DMS 273 treated with DMSO at 0.1 percent for 48 hours (cell line): ENCODE measurements around the gene ACAA2.

ENCODE experiments used
- DNase-seq: peaks from one replicate; lab custom pipeline; 2025; lab: John Stamatoyannopoulos, UW

The ACAA2 gene

GRCh38 chr18:49766646-49767045, 46.7 kb downstream of the ACAA2 start:
- DNase-seq, result no peak

GRCh38 chr18:49764032-49764431, 49.3 kb downstream of the ACAA2 start:
- DNase-seq, result no peak

- DNase-seq, result no peak
Measured at GRCh38 chr18:49763590-49763989, 49.7 kb downstream of the ACAA2 start.

GRCh38 chr18:49762191-49763077, 50.9 kb downstream of the ACAA2 start:
- DNase-seq, result no peak

- DNase-seq, result no peak
Measured at GRCh38 chr18:49761771-49762170, 51.6 kb downstream of the ACAA2 start.

GRCh38 chr18:49758263-49758610, 55.1 kb downstream of the ACAA2 start:
- no peak for DNase-seq

- no peak for DNase-seq
Measured at GRCh38 chr18:49757513-49758262, 55.6 kb downstream of the ACAA2 start.

- DNase-seq, result no peak
Measured at GRCh38 chr18:49756671-49757362, 56.5 kb downstream of the ACAA2 start.

- no peak for DNase-seq
Measured at GRCh38 chr18:49756135-49756534, 57.2 kb downstream of the ACAA2 start.

- no peak for DNase-seq
Measured at GRCh38 chr18:49755489-49755888, 57.8 kb downstream of the ACAA2 start.

GRCh38 chr18:49754866-49755265, 58.5 kb downstream of the ACAA2 start:
- no peak for DNase-seq

- DNase-seq, result no peak
Measured at GRCh38 chr18:49753643-49754042, 59.7 kb downstream of the ACAA2 start.

- no peak for DNase-seq
Measured at GRCh38 chr18:49752095-49752457, 61.3 kb downstream of the ACAA2 start.

GRCh38 chr18:49751427-49752094, 61.8 kb downstream of the ACAA2 start:
- DNase-seq, result no peak

- DNase-seq, result no peak
Measured at GRCh38 chr18:49749563-49749962, 63.8 kb downstream of the ACAA2 start.

- no peak for DNase-seq
Measured at GRCh38 chr18:49747876-49748275, 65.5 kb downstream of the ACAA2 start.

- peak; percentile 87 for DNase-seq
Measured at GRCh38 chr18:49745045-49746014, 68.0 kb downstream of the ACAA2 start.

- peak; percentile 51 for DNase-seq
Measured at GRCh38 chr18:49744376-49745008, 68.8 kb downstream of the ACAA2 start.

GRCh38 chr18:49743117-49743567, 70.2 kb downstream of the ACAA2 start:
- DNase-seq, result no peak

GRCh38 chr18:49742316-49743116, 70.8 kb downstream of the ACAA2 start:
- no peak for DNase-seq
